GM12878 (cell line): ENCODE data around the gene IKZF1. TPM values are rescaled to one million over a fixed set of nuclear protein-coding genes. Genes with fewer than 3 reads are reported as not detected.
A peak's percentile ranks its signal among the peaks of the same experiment; 100 is the strongest.

Experiments
- BACH1 ChIP-seq: fragments of 450-650 bp; IDR thresholded peaks from 2 replicates; pipeline ENCODE4 v1.6.1; 2017; ENCODE audit warnings: mild to moderate bottlenecking, borderline replicate concordance
- BCL11A ChIP-seq: IDR thresholded peaks from 2 replicates; pipeline ENCODE4 v1.6.1; 2011; ENCODE audit warnings: low read depth, low read length
- CHD1 ChIP-seq: IDR thresholded peaks from 2 replicates; pipeline ENCODE4 v1.6.1; 2012; ENCODE audit warnings: low read depth, low read length, improper control_type of control experiment
- CHD2 ChIP-seq: IDR thresholded peaks from 2 replicates; pipeline ENCODE4 v1.6.1; 2011; ENCODE audit warnings: low read depth, low read length, improper control_type of control experiment, borderline replicate concordance
- EGR1 ChIP-seq, 2 experiments: IDR thresholded peaks; 1 replicate in 1 of 2; 2 replicates in 1 of 2; pipeline ENCODE4 v1.6.1; 2011 to 2012; ENCODE audit warnings: low read depth in 2 of 2, low read length in 2 of 2, borderline replicate concordance in 1 of 2, mild to moderate bottlenecking in 1 of 2, moderate library complexity in 1 of 2
- FOXM1 ChIP-seq: IDR thresholded peaks from 2 replicates; pipeline ENCODE4 v1.6.1; 2012; ENCODE audit warnings: low read depth, mild to moderate bottlenecking, inconsistent platforms, low read length, moderate library complexity
- GABPA ChIP-seq: IDR thresholded peaks from 2 replicates; pipeline ENCODE4 v1.6.1; 2014; ENCODE audit warnings: antibody characterized with exemption, low read depth, mild to moderate bottlenecking, inconsistent platforms
- NR2C2 ChIP-seq: IDR thresholded peaks from 2 replicates; pipeline ENCODE4 v1.6.1; 2011; ENCODE audit warnings: borderline replicate concordance, low read depth; ENCODE audit not compliant: control insufficient read depth, insufficient read length
- NR2F1 ChIP-seq: fragments of 450-650 bp; conservative IDR thresholded peaks from 2 replicates; pipeline ENCODE4 v1.6.1; 2017; ENCODE audit warnings: mild to moderate bottlenecking
- PML ChIP-seq: IDR thresholded peaks from 2 replicates; pipeline ENCODE4 v1.6.1; 2012; ENCODE audit warnings: low read length, inconsistent platforms
- POLR2AphosphoS2 ChIP-seq: IDR thresholded peaks from 2 replicates; pipeline ENCODE4 v1.6.1; 2011; ENCODE audit warnings: low read depth, mild to moderate bottlenecking, low read length, improper control_type of control experiment, moderate library complexity
- RB1 ChIP-seq: fragments of 450-650 bp; formaldehyde crosslinking; IDR thresholded peaks from 2 replicates; pipeline ENCODE4 v1.6.1; 2017; ENCODE audit warnings: mild to moderate bottlenecking, borderline replicate concordance
- RELB ChIP-seq: fragments of 450-650 bp; IDR thresholded peaks from 2 replicates; pipeline ENCODE4 v1.6.1; 2017; ENCODE audit warnings: low read depth, mild to moderate bottlenecking, moderate library complexity
- SMARCA5 ChIP-seq: fragments of 450-650 bp; IDR thresholded peaks from 2 replicates; pipeline ENCODE4 v1.6.1; 2017; ENCODE audit warnings: mild to moderate bottlenecking
- TBL1XR1 ChIP-seq: IDR thresholded peaks from 2 replicates; pipeline ENCODE4 v1.6.1; 2012; ENCODE audit warnings: low read depth, low read length, improper control_type of control experiment
- ZSCAN29 ChIP-seq: fragments of 450-650 bp; IDR thresholded peaks from 2 replicates; pipeline ENCODE4 v1.6.1; 2017; ENCODE audit warnings: mild to moderate bottlenecking, moderate library complexity
- polyA plus RNA-seq, 11 experiments: library from polyadenylated mRNA; depleted of rRNA in 4 of 11; unstranded in 6 of 11; stranded (reverse) in 5 of 11; fragments of >200 nt; fragmentation: Nextera tagmentation in 4 of 11; fragmentation: Illumina TruSeq in 1 of 11; extraction: Ambion mirVana in 4 of 11; extraction: Trizol in 1 of 11; gene quantifications; 1 replicate in 1 of 11; 2 replicates in 10 of 11; pipeline versions ENCODE4 v1.2.1 to v1.2.3, GENCODE V29; 2011 to 2016; ENCODE audit warnings: inconsistent platforms in 2 of 11, missing spikeins in 2 of 11, low read depth in 1 of 11
- total RNA-seq, 4 experiments: library from RNA; depleted of rRNA in 3 of 4; stranded (reverse); fragments of >200 nt in 3 of 4; fragmentation: Illumina TruSeq in 1 of 4; extraction: Trizol in 1 of 4; gene quantifications; 2 replicates each; pipeline versions ENCODE4 v1.2.1 to v1.2.3, GENCODE V29; 2013 to 2021
- TF ChIP-seq, protein P1 (sequence below): fragments of 450-650 bp; formaldehyde crosslinking; IDR thresholded peaks from 2 replicates; pipeline ENCODE4 v1.4.0; 2020; ENCODE audit warnings: mild to moderate bottlenecking, moderate library complexity
- TF ChIP-seq, protein P2 (sequence below): IDR thresholded peaks from 2 replicates; pipeline ENCODE4 v1.6.1; 2012; ENCODE audit warnings: improper control_type of control experiment, low read depth, low read length; ENCODE audit not compliant: insufficient replicate concordance
- TF ChIP-seq, protein P3 (sequence below): IDR thresholded peaks from 2 replicates; pipeline ENCODE4 v1.6.1; 2011; ENCODE audit warnings: mild to moderate bottlenecking, low read depth, low read length, moderate library complexity; ENCODE audit not compliant: insufficient replicate concordance

Gene IKZF1
- total and polyA plus RNA-seq, 10 of the 15 experiments (the other 5 are each of a cell fraction or from before 2014, with no cell fraction given), result 27.2 to 125 (median 71.6) TPM

GRCh38 chr7:50270531-50271018, 33.9 kb upstream of the IKZF1 start (continued):
- TF ChIP-seq, protein P1, sequence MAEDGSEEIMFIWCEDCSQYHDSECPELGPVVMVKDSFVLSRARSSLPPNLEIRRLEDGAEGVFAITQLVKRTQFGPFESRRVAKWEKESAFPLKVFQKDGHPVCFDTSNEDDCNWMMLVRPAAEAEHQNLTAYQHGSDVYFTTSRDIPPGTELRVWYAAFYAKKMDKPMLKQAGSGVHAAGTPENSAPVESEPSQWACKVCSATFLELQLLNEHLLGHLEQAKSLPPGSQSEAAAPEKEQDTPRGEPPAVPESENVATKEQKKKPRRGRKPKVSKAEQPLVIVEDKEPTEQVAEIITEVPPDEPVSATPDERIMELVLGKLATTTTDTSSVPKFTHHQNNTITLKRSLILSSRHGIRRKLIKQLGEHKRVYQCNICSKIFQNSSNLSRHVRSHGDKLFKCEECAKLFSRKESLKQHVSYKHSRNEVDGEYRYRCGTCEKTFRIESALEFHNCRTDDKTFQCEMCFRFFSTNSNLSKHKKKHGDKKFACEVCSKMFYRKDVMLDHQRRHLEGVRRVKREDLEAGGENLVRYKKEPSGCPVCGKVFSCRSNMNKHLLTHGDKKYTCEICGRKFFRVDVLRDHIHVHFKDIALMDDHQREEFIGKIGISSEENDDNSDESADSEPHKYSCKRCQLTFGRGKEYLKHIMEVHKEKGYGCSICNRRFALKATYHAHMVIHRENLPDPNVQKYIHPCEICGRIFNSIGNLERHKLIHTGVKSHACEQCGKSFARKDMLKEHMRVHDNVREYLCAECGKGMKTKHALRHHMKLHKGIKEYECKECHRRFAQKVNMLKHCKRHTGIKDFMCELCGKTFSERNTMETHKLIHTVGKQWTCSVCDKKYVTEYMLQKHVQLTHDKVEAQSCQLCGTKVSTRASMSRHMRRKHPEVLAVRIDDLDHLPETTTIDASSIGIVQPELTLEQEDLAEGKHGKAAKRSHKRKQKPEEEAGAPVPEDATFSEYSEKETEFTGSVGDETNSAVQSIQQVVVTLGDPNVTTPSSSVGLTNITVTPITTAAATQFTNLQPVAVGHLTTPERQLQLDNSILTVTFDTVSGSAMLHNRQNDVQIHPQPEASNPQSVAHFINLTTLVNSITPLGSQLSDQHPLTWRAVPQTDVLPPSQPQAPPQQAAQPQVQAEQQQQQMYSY (CRISPR knock-in tag), result no peak
- TF ChIP-seq FOXM1 (peak; percentile 89; the same call in 1 of the 2 replicates), NR2F1 (peak; percentile 64), SMARCA5 (peak; percentile 98), RELB (peak; percentile 92), BCL11A (peak; percentile 54; the same call in 1 of the 2 replicates), BACH1 (peak; percentile 32; the same call in 1 of the 2 replicates), GABPA (0 out of 2 replicates have a peak, but pooled peaks have one; percentile 16), EGR1 (IDR thresholded peaks at IDR 0.05; ENCODE audit: borderline replicate concordance in 1 of 2, low read depth in 2 of 2, low read length in 2 of 2) (no peak), RB1 (0 out of 2 replicates have a peak, but pooled peaks have one; percentile 55), TBL1XR1 (peak; percentile 55; the same call in 1 of the 2 replicates), NR2C2 (no peak), CHD2 (0 out of 2 replicates have a peak, but pooled peaks have one; percentile 25), PML (no peak; the same call in 1 of the 2 replicates), ZSCAN29 (no peak), CHD1 (no peak), POLR2AphosphoS2 (no peak)
- TF ChIP-seq, protein P2, sequence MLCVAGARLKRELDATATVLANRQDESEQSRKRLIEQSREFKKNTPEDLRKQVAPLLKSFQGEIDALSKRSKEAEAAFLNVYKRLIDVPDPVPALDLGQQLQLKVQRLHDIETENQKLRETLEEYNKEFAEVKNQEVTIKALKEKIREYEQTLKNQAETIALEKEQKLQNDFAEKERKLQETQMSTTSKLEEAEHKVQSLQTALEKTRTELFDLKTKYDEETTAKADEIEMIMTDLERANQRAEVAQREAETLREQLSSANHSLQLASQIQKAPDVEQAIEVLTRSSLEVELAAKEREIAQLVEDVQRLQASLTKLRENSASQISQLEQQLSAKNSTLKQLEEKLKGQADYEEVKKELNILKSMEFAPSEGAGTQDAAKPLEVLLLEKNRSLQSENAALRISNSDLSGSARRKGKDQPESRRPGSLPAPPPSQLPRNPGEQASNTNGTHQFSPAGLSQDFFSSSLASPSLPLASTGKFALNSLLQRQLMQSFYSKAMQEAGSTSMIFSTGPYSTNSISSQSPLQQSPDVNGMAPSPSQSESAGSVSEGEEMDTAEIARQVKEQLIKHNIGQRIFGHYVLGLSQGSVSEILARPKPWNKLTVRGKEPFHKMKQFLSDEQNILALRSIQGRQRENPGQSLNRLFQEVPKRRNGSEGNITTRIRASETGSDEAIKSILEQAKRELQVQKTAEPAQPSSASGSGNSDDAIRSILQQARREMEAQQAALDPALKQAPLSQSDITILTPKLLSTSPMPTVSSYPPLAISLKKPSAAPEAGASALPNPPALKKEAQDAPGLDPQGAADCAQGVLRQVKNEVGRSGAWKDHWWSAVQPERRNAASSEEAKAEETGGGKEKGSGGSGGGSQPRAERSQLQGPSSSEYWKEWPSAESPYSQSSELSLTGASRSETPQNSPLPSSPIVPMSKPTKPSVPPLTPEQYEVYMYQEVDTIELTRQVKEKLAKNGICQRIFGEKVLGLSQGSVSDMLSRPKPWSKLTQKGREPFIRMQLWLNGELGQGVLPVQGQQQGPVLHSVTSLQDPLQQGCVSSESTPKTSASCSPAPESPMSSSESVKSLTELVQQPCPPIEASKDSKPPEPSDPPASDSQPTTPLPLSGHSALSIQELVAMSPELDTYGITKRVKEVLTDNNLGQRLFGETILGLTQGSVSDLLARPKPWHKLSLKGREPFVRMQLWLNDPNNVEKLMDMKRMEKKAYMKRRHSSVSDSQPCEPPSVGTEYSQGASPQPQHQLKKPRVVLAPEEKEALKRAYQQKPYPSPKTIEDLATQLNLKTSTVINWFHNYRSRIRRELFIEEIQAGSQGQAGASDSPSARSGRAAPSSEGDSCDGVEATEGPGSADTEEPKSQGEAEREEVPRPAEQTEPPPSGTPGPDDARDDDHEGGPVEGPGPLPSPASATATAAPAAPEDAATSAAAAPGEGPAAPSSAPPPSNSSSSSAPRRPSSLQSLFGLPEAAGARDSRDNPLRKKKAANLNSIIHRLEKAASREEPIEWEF, result no peak
- TF ChIP-seq, protein P3, sequence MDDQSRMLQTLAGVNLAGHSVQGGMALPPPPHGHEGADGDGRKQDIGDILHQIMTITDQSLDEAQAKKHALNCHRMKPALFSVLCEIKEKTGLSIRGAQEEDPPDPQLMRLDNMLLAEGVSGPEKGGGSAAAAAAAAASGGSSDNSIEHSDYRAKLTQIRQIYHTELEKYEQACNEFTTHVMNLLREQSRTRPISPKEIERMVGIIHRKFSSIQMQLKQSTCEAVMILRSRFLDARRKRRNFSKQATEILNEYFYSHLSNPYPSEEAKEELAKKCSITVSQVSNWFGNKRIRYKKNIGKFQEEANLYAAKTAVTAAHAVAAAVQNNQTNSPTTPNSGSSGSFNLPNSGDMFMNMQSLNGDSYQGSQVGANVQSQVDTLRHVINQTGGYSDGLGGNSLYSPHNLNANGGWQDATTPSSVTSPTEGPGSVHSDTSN, result no peak
